ENCODE results near the gene SSH2.

DNA sequence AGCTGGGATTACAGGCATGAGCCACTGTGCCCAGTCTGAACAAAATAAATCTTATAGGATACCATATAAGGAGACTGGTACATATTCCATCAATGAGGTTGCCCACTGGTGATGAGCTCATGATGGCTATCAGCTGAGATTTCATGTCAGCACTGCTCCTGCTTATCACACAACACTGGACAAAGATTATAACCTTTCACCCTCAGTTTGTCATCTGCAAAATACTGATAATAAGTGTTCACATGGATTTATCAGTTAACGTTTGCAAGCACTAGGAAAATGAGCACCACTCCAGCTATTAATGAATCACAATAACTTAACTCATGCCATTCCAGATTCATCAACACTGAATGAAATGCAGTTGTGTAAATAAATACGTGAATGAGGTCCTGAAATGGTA lies 83.7 kb downstream of the SSH2 start:
- TF ChIP-seq, protein P1, sequence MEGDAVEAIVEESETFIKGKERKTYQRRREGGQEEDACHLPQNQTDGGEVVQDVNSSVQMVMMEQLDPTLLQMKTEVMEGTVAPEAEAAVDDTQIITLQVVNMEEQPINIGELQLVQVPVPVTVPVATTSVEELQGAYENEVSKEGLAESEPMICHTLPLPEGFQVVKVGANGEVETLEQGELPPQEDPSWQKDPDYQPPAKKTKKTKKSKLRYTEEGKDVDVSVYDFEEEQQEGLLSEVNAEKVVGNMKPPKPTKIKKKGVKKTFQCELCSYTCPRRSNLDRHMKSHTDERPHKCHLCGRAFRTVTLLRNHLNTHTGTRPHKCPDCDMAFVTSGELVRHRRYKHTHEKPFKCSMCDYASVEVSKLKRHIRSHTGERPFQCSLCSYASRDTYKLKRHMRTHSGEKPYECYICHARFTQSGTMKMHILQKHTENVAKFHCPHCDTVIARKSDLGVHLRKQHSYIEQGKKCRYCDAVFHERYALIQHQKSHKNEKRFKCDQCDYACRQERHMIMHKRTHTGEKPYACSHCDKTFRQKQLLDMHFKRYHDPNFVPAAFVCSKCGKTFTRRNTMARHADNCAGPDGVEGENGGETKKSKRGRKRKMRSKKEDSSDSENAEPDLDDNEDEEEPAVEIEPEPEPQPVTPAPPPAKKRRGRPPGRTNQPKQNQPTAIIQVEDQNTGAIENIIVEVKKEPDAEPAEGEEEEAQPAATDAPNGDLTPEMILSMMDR (IDR thresholded peaks at IDR 0.05), result no peak
- TF ChIP-seq POLR2AphosphoS5 (IDR thresholded peaks at IDR 0.05) (no peak), EP300 (IDR thresholded peaks at IDR 0.05) (no peak)
